BLaER1 (cell line): ENCODE data around the gene SLC39A13.

Experiments
- H3K27ac ChIP-seq: shearing (Covaris generic); formaldehyde crosslinking; 2 replicates; pipeline ENCODE4 v1.8.1; 2022
- H3K27me3 ChIP-seq: shearing (Covaris generic); formaldehyde crosslinking; 2 replicates; pipeline ENCODE4 v1.8.1; 2022
- H3K36me3 ChIP-seq: shearing (Covaris generic); formaldehyde crosslinking; 2 replicates; pipeline ENCODE4 v1.8.1; 2022
- H3K4me1 ChIP-seq: shearing (Covaris generic); formaldehyde crosslinking; 2 replicates; pipeline ENCODE4 v1.8.1; 2022
- H3K4me2 ChIP-seq: shearing (Covaris generic); formaldehyde crosslinking; 2 replicates; pipeline ENCODE4 v1.8.1; 2022
- H3K4me3 ChIP-seq: shearing (Covaris generic); formaldehyde crosslinking; 2 replicates; pipeline ENCODE4 v1.8.1; 2022
- H3K9ac ChIP-seq: shearing (Covaris generic); formaldehyde crosslinking; 2 replicates; pipeline ENCODE4 v1.8.1; 2022
- H3K9me3 ChIP-seq: shearing (Covaris generic); formaldehyde crosslinking; 2 replicates; pipeline ENCODE4 v1.8.1; 2022
- H4K20me1 ChIP-seq: shearing (Covaris generic); formaldehyde crosslinking; 2 replicates; pipeline ENCODE4 v1.8.1; 2022
- Cebpa-rat ChIP-seq: shearing (Covaris generic); IDR thresholded peaks from 2 replicates; pipeline ENCODE4 v1.8.1; 2022

The SLC39A13 gene

GRCh38 chr11:47436726-47437125 is 28.3 kb downstream of the SLC39A13 start:
- peaks cover 12% of the 10 kb centered on the region for H3K4me1 ChIP-seq
- no peak for TF ChIP-seq Cebpa-rat
- H3K4me3 ChIP-seq, result no peak overlapping the region
- H3K9ac ChIP-seq, result no peak overlapping the region
- no peak overlapping the region for H3K27ac ChIP-seq
- H3K9me3 ChIP-seq, result no peaks in the 10 kb centered on the region
- H3K27me3 ChIP-seq, result no peaks in the 10 kb centered on the region
- H3K4me2 ChIP-seq, result no peak overlapping the region
- H3K36me3 ChIP-seq, result no peaks in the 10 kb centered on the region
- H4K20me1 ChIP-seq, result no peaks in the 10 kb centered on the region

- Histone ChIP-seq H4K20me1 (no peaks in the 10 kb centered on the region), H3K36me3 (no peaks in the 10 kb centered on the region), H3K4me1 (peaks cover 12% of the 10 kb centered on the region), H3K4me2 (peak overlapping the region; percentile 86), H3K27ac (peak overlapping the region; percentile 66), H3K9me3 (no peaks in the 10 kb centered on the region), H3K4me3 (no peak overlapping the region), H3K27me3 (no peaks in the 10 kb centered on the region), H3K9ac (peak overlapping the region; percentile 63; the same call in 1 of the 2 replicates)
- TF ChIP-seq Cebpa-rat, result no peak
Observed at GRCh38 chr11:47437218-47437745, 28.9 kb downstream of the SLC39A13 start.

- Histone ChIP-seq H3K27ac (peak overlapping the region; percentile 66), H3K4me1 (peaks cover 12% of the 10 kb centered on the region)
Observed at GRCh38 chr11:47437746-47438418, 29.5 kb downstream of the SLC39A13 start.

GRCh38 chr11:47438721-47439120 is 30.3 kb downstream of the SLC39A13 start:
- TF ChIP-seq Cebpa-rat, result no peak
- Histone ChIP-seq H4K20me1 (no peaks in the 10 kb centered on the region), H3K9me3 (no peaks in the 10 kb centered on the region), H3K9ac (no peak overlapping the region), H3K27me3 (no peaks in the 10 kb centered on the region), H3K36me3 (no peaks in the 10 kb centered on the region), H3K27ac (no peak overlapping the region), H3K4me2 (no peak overlapping the region), H3K4me1 (peaks cover 12% of the 10 kb centered on the region), H3K4me3 (no peak overlapping the region)

More at GRCh38 chr11:47437746-47438418, 29.5 kb downstream of the SLC39A13 start:
- Histone ChIP-seq H4K20me1 (no peaks in the 10 kb centered on the region), H3K4me3 (no peak overlapping the region), H3K27me3 (no peaks in the 10 kb centered on the region), H3K36me3 (no peaks in the 10 kb centered on the region), H3K9ac (peak overlapping the region; percentile 63), H3K4me2 (peak overlapping the region; percentile 86), H3K9me3 (no peaks in the 10 kb centered on the region)
- no peak for TF ChIP-seq Cebpa-rat

- no peaks in the 10 kb centered on the region for H3K27me3 ChIP-seq
- no peak for TF ChIP-seq Cebpa-rat
- no peak overlapping the region for H3K9ac ChIP-seq
- H4K20me1 ChIP-seq, result no peaks in the 10 kb centered on the region
- H3K4me3 ChIP-seq, result no peak overlapping the region
- no peaks in the 10 kb centered on the region for H3K36me3 ChIP-seq
- H3K9me3 ChIP-seq, result no peaks in the 10 kb centered on the region
- H3K27ac ChIP-seq, result no peak overlapping the region
- peaks cover 12% of the 10 kb centered on the region for H3K4me1 ChIP-seq
- H3K4me2 ChIP-seq, result no peak overlapping the region
Observed at GRCh38 chr11:47440054-47440476, 31.7 kb downstream of the SLC39A13 start.

- Histone ChIP-seq H3K9ac (no peak overlapping the region), H3K4me1 (peaks cover 12% of the 10 kb centered on the region), H3K4me2 (no peak overlapping the region), H4K20me1 (no peaks in the 10 kb centered on the region), H3K4me3 (no peak overlapping the region), H3K27me3 (no peaks in the 10 kb centered on the region), H3K27ac (no peak overlapping the region), H3K36me3 (no peaks in the 10 kb centered on the region), H3K9me3 (no peaks in the 10 kb centered on the region)
- TF ChIP-seq Cebpa-rat, result no peak
Observed at GRCh38 chr11:47441421-47441820, 33.0 kb downstream of the SLC39A13 start.

- no peak overlapping the region for H3K9ac ChIP-seq
- H4K20me1 ChIP-seq, result no peaks in the 10 kb centered on the region
- H3K4me3 ChIP-seq, result no peak overlapping the region
- no peak overlapping the region for H3K27ac ChIP-seq
- H3K9me3 ChIP-seq, result no peaks in the 10 kb centered on the region
- H3K4me1 ChIP-seq, result peaks cover 8% of the 10 kb centered on the region
- H3K36me3 ChIP-seq, result no peaks in the 10 kb centered on the region
- H3K27me3 ChIP-seq, result no peaks in the 10 kb centered on the region
- no peak for TF ChIP-seq Cebpa-rat
- H3K4me2 ChIP-seq, result no peak overlapping the region
Observed at GRCh38 chr11:47442514-47442913, 34.1 kb downstream of the SLC39A13 start.

GRCh38 chr11:47443028-47443700 is 34.8 kb downstream of the SLC39A13 start:
- no peak overlapping the region for H3K4me2 ChIP-seq
- TF ChIP-seq Cebpa-rat, result no peak

GRCh38 chr11:47443817-47444216 is 35.4 kb downstream of the SLC39A13 start:
- H4K20me1 ChIP-seq, result no peaks in the 10 kb centered on the region
- no peak for TF ChIP-seq Cebpa-rat
- no peak overlapping the region for H3K4me2 ChIP-seq
- no peaks in the 10 kb centered on the region for H3K36me3 ChIP-seq
- no peak overlapping the region for H3K4me3 ChIP-seq
- H3K4me1 ChIP-seq, result no peaks in the 10 kb centered on the region
- H3K9ac ChIP-seq, result no peak overlapping the region
- H3K9me3 ChIP-seq, result no peaks in the 10 kb centered on the region
- H3K27me3 ChIP-seq, result no peaks in the 10 kb centered on the region
- H3K27ac ChIP-seq, result no peak overlapping the region

More at GRCh38 chr11:47443028-47443700, 34.8 kb downstream of the SLC39A13 start:
- Histone ChIP-seq H3K9me3 (no peaks in the 10 kb centered on the region), H3K9ac (no peak overlapping the region), H3K36me3 (no peaks in the 10 kb centered on the region), H3K4me1 (peaks cover 2% of the 10 kb centered on the region), H3K27ac (no peak overlapping the region), H3K4me3 (no peak overlapping the region), H3K27me3 (no peaks in the 10 kb centered on the region), H4K20me1 (no peaks in the 10 kb centered on the region)

GRCh38 chr11:47445840-47446239 is 37.5 kb downstream of the SLC39A13 start:
- H3K4me1 ChIP-seq, result no peaks in the 10 kb centered on the region
- no peaks in the 10 kb centered on the region for H3K27me3 ChIP-seq
- no peak overlapping the region for H3K27ac ChIP-seq
- no peak overlapping the region for H3K4me3 ChIP-seq
- TF ChIP-seq Cebpa-rat, result no peak
- H3K9me3 ChIP-seq, result no peaks in the 10 kb centered on the region
- no peaks in the 10 kb centered on the region for H4K20me1 ChIP-seq
- no peaks in the 10 kb centered on the region for H3K36me3 ChIP-seq
- H3K9ac ChIP-seq, result no peak overlapping the region
- no peak overlapping the region for H3K4me2 ChIP-seq
